DOHH2 (cell line): Measurements from ENCODE around the gene NCOR2.

Source experiments
- EZH2phosphoT487 ChIP-seq: fragments of 200-600 bp; sonication (generic); IDR thresholded peaks from 2 replicates; pipeline ENCODE4 v1.6.1; 2017; ENCODE audit warnings: borderline replicate concordance, mild to moderate bottlenecking, antibody characterized with exemption, low read length, moderate library complexity, mixed read lengths
- TF ChIP-seq, protein P1 (sequence below): fragments of 200-600 bp; sonication (generic); IDR thresholded peaks from one replicate; pipeline ENCODE4 v1.5.1; 2014; ENCODE audit warnings: antibody characterized with exemption, mild to moderate bottlenecking, low read depth, low read length; ENCODE audit not compliant: poor library complexity, severe bottlenecking

DNA sequence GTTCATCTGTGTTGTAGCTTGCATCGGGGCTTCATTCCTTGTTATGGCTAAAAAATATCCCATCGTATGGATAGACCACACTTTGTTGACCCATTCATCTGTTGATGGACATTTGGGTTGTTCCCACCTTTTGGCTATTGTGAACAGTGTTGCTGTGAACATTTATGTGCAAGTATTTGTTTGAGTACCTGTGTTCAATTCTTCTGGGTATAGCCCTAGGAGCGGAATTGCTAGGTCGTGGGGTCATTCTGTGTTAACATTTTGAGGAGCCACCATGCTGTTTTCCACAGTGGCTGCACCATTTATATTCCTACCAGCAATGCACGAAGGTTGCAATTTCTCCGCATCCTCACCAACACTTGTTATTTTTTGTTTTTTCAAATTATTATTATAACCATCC lies 23.0 kb upstream of the NCOR2 start:
- TF ChIP-seq, protein P1, sequence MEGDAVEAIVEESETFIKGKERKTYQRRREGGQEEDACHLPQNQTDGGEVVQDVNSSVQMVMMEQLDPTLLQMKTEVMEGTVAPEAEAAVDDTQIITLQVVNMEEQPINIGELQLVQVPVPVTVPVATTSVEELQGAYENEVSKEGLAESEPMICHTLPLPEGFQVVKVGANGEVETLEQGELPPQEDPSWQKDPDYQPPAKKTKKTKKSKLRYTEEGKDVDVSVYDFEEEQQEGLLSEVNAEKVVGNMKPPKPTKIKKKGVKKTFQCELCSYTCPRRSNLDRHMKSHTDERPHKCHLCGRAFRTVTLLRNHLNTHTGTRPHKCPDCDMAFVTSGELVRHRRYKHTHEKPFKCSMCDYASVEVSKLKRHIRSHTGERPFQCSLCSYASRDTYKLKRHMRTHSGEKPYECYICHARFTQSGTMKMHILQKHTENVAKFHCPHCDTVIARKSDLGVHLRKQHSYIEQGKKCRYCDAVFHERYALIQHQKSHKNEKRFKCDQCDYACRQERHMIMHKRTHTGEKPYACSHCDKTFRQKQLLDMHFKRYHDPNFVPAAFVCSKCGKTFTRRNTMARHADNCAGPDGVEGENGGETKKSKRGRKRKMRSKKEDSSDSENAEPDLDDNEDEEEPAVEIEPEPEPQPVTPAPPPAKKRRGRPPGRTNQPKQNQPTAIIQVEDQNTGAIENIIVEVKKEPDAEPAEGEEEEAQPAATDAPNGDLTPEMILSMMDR, result no peak
- TF ChIP-seq EZH2phosphoT487, result no peak
